H4 (cell line): Measurements from ENCODE around the gene IQCE. TPM values are rescaled to one million over a fixed set of nuclear protein-coding genes. Genes with fewer than 3 reads are reported as not detected.

Experiments
- DNase-seq: peaks from one replicate; pipeline ENCODE4 v3.0.0-alpha.2; 2015; ENCODE audit warnings: low spot score
- total RNA-seq: library from RNA; depleted of rRNA; stranded (reverse); fragments of >200 nt; shearing (Covaris generic); gene quantifications from 2 replicates; pipeline ENCODE4 v1.2.3, GENCODE V29; 2014

The IQCE gene
- total RNA-seq, 1 experiment from 2014 or later: 17.2 TPM

DNA sequence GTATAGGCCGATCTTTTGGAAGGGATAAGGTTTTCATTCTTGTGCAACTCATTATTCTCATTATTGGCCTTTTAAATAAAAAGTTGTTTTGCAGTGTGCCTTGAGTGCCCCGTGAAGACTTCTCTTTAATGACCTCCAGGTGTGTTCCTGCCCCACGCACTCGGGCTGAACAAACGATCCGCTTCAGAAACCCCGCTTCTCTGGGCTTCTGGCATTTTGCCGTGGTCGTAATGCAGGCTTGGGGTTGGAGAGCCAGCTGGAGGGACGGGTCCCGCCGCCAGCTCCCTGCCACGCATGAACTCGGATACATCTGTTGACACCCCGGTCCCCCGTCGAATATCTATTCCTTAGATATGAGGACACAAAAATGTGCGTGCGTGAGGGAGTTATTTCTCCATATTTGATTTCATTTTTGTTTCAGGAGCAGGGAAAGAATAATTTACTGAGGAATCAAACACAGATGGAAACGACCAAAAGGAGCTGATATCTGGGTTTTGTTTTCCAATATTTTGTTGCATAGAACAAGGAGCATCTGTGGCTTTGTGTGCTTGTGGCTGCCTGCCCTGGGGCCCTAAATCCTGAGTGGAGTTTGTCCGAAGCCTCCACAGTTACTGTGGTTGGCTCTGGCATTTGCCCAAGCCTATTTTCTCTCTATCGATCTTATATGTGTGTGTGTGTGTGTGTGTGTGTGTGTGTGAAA is 56.0 kb downstream of the IQCE start:
- no peak for DNase-seq

DNA sequence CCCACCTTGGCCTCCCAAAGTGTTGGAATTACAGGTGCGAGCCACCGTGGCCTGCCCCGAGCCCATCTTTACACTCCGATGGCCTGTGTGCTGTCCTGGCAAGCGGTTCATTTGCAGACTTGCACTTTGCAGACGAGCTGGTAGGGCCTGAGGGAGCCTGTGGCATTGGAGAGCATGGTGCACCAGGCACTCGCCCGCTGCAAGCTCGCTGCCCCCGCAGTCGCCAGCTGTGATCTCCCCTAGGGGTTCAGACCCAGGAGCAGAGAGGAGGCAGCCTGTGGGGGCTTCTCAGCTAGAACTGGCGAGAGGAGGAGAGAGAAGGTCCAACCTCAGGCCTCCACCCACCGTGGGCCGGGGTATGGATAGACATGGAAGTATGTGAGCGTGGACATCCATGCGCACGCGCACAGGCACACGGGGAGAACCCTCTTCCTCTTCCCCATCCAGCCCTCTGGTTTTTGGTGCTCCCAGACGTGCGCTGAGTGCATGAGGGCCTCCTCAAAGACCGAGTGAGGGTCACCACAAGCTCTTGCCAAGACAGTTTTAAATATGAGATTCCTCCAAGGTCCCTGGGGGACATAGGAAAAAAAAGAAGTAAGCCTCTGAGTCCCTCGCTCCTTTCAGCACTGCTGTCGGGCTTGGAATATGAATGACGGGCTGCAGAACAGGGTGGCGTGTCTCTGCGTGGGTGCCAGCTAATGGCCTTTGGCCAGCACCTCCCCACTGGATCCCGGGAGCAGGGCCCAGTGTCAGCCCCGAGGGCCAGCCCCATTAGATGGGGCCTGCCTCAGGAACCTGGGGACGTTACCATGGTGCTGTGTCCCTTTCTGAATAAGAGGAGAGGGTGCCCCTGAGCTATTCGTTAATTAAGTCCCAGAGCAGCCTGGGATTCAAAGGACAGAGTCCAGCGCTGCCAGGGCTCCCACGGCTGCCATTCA is 57.9 kb downstream of the IQCE start:
- DNase-seq: no peak

DNA sequence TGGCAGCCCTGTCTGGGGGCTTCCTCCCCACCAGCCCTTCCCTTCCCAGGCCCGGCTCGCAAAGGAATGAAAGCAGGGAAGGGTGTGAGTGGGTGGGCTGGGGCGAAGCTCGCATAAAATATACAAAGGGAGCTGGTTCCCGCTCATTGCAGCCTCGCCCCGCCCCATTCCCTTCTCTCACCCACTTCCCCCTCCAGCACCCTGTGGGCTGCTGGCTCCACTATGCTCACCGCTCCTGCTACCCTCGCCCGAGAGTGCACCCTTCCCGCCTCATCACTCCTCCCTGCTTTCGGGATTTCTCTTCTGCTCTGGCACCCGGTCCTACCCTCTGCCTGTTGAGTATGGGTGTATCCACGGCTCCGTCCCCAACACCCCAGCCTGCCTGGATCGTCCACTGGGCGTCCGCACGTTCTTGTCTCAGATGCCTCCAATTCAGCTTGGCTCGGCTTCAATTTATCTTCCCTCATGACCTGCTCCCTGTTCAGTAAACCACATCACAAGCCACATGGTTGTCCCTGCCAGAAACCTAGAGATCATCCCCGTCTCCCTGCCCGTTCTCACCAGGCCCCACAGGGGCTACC is 58.6 kb downstream of the IQCE start:
- no peak for DNase-seq

DNA sequence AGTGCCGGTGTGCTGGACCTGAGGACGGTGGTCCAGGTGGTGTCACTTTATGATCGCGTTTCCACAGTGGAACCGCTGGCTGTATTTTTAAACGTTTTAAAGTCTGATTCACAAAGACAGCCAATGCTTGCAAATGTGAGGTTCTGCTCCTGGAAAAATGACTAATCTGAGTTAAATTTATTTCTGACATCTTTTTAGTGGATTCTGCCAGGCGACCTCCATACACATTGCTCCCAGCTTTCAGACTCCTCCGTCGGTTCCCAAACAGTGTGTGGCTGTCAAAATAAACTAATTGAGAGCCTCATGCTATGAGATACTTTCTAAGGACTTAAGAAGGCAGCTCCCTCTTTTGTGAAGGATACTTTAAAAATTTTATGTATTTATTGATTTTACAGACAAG is 60.3 kb downstream of the IQCE start:
- DNase-seq: no peak

DNA sequence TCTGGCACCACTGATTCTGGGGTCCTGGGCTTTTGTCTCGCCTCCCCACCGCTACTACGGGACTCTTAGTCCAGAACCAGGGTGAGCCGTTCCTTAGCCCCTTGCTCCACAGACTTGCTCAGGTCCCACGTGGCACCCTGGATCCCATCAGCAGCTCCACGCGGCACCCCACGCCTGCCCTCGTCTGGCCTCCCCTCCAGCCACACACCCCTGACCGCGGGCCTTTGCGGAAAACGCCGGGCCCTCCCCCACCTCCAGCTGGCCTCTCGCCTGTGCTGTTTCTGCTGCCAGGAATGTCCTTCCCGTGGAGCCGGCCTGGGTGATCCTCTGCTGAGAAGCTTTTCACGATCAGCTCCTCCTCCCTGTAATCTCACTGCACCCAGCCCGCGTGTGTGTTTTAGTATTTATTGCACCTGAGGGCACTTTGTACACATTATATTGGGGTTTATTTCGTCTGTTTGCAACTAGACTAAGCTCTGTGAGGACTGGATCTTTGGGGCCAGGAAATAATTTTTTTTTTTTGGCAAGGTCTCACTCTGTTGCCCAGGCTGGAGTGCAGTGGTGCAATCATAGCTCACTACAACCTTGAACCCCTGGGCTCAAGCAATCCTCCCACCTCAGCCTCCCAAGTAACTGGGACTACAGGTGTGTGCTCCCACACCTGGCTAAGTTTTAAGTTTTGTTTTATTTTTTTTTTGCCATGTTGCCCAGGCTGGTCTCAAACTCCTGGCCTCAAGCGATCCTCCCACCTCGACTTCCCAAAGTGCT is 62.5 kb downstream of the IQCE start:
- no peak for DNase-seq

DNA sequence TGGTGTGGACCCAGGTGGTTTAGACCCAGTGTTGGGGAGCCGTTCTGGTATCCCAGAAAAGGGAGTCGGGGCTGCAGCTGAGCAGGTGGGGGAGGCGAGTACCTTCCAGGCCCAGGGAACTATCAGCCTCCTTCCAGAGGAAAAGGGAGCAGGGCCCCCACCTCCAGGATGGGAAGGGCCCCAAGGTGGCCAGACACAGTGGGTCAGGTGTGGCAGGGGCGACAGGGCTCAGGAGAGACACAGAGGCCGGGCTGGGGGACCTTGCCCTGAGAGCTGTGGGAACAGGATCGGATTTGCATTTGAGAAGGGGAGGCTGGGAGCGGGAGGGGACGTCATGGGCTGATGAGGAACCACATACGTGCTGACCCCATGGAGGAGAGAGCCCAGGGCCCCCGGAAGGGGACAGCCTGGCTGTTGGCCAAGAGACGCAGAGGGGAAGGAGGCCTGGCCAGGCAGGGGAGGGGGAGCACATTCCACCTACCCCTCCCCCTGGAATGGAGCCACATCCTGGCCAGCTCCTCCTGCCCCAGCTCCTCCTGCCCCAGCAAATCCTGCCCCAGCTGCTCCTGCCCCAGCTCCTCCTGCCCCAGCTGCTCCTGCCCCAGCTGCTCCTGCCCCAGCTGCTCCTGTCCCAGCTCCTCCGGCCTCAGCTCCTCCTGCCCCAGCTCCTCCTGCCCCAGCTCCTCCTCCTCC is 63.3 kb downstream of the IQCE start:
- no peak for DNase-seq

DNA sequence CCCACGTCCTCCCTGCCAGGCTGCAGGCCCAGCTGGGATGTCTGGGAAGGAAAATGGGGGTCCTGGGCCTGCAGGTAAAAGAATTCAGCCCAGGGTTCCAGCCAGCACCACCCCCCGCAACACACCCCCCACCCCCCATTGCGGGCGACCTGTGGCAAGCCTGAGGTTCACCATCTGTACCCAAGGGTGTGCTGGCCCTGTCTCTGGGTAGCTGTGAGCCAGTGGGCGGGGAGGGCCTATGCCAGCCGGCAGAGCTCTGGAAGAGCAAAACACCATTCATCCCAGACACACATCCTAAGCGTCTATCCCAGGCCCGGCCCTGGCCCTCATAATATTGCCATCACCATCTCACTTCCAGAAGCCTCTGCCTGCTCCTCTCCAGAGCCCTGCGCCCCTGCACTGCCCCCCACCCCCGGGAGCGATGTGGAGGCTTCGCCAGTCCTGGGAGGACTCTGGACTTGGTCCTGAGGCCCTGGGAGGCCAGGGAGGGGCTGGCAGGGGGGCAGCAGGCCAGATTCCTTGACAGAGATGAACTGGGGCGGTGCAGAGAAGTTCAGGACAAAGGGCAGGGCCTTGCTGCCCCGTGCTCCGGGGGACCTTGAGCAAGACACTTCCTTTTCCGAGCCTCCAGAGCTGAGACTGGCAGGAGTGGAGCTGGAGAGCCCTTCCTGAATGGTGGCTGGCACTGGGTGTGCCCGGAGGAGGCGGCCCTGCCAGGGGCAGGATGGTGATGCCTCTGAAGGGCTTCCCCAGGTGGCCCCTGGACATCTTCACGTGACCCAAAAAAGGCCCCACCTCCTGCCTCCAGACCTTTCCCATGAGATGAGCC is 64.3 kb downstream of the IQCE start:
- no peak for DNase-seq

DNA sequence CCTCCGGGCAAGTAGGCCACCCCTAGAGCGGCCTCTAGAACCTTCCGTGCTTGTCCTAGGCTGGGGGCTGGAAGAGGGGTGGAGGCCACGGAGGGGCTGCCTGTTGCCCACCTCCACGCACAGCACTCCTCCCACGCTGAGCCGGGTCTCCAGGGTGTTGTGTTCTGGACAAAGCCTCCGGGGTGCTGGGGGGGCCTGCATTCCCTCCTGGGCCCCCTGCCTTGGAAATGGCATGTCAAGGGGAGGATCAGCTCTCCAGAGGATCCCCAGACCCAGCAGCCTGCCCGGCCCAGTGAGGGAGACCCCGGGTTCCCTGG is 64.9 kb downstream of the IQCE start:
- no peak for DNase-seq

DNA sequence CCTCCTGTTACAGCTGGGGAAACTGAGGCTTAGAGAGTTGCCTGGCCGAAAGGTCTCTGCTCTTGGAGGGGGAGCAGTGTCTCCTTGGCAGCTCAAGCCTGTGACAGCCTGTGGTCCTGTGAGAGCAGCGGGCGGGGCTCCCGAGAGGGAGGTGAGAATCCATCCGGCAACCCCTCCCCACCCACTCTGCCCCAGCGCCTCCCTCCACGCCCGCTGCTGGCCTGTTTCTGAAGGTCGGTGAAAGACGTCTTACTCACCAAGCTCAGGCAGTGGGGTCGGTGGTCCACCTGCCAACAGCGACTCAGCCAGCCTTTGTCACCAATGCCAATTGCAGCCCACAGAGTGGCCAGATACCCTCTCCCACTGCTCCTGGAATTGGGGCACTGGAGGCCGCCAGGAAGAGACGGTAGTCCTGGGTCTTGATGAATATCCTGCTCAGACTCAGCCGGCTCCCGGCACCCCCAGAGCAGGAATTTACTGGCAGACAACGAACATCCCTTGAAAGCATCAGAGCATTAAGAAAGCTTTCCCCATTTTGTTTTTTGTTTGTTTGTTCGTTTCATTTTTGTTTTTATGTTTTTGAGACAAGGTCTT is 65.6 kb downstream of the IQCE start:
- DNase-seq: no peak

DNA sequence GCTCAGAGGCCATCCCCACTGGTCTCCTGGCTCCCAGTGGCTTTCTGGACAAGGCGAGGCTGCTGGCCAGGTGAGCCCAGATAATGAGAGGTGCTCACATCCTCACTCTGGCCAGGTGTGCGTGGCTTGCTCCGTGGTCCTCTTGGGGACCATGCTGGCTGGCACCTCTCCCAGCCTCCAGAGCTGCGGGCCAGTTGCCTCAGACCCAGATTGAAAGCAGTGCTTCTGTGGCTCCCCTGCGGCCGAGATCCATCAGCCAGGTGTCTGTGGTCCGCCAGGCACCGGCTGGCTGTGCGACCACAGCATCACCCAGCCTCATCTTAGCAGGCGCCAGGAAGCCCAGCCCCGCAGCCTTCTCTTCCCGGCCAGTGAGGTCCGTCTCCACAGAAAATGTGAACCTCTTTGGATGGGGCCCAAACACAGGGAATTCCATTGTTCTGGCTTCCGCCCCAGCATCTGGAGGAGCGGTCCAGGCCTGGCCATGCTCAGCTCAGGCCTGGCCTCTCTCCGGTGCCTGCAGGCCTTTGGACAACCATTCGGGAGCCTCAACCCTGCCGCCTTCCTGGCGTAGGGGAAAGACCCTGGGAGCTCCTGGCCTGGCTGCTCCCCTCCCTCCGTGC is 67.8 kb downstream of the IQCE start:
- DNase-seq: no peak

DNA sequence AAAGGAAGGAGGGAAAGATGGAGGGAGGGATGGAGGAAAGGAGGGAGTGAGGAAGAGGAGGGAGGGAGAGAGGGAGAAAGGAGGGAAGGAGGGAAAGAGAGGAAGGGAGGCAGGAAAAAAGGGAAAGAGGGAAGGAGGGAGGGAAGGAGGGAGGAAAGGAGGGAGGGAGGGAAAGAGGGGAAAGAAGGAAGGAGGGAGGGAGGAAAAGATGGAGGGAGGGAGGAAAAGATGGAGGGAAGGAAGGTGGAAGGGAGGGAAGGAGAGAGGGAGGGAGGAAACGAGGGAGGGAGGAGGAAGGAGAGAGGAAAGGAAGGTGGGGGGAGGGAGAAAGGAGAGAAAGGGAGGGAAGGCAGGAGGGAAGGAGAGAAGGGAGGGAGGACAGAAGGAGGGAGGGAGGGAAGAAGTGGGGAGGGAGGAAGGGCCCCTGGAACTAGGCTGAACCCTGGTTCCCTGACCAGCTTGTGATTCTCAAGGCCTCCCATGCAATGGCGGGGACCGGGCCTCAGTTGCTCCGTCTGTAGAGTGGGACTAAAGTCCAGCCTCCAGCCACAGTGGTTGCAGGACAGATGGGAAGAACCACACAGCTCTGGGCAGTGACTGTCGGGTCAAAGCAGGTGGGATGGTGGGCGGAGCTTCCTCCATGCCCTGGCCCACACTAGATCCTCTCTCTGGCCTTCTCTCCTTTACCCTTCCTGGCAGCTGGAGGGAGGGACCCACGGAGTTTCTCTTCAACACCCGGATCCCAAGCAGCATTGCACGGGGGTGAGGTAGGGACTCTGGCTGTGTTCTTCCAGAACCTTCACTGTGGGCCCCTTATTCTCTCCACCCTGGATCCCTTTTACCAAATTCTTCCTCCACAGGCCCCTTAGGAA is 68.7 kb downstream of the IQCE start:
- DNase-seq: no peak

DNA sequence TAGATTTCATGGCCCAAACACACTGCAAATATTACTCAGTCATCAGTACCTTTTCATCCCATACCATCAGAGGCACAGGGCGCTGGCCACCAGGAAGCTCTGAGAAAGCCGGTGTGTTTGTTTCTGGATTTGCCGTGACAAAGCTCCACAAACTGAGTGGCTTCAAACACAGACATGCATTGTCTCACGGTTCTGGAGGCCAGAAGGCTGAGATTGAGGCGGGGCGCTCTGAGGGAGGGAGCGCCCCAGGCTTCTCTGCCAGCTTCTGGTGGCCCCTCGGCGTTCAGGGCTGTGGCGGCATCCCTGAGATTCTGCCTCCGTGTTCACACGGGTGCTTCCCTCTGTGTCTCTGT is 69.3 kb downstream of the IQCE start:
- DNase-seq: no peak

DNA sequence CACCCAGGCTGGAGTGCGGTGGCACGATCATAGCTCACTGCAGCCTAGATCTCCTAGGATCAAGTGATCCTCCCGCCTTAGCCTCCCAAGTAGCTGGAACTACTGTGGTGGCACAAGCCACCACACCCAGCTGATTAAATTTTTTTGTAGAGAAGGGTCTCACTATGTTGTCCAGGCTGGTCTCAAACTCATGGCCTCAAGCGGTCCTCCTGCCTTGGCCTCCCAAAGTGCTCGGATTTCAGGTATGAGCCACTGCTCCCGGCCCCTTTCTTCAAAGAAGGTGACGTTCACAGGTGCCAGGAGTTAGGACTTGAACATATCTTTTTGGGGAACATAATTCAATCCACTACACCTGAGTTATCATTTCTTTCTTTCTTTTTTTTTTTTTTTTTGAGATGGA is 70.1 kb downstream of the IQCE start:
- no peak for DNase-seq

DNA sequence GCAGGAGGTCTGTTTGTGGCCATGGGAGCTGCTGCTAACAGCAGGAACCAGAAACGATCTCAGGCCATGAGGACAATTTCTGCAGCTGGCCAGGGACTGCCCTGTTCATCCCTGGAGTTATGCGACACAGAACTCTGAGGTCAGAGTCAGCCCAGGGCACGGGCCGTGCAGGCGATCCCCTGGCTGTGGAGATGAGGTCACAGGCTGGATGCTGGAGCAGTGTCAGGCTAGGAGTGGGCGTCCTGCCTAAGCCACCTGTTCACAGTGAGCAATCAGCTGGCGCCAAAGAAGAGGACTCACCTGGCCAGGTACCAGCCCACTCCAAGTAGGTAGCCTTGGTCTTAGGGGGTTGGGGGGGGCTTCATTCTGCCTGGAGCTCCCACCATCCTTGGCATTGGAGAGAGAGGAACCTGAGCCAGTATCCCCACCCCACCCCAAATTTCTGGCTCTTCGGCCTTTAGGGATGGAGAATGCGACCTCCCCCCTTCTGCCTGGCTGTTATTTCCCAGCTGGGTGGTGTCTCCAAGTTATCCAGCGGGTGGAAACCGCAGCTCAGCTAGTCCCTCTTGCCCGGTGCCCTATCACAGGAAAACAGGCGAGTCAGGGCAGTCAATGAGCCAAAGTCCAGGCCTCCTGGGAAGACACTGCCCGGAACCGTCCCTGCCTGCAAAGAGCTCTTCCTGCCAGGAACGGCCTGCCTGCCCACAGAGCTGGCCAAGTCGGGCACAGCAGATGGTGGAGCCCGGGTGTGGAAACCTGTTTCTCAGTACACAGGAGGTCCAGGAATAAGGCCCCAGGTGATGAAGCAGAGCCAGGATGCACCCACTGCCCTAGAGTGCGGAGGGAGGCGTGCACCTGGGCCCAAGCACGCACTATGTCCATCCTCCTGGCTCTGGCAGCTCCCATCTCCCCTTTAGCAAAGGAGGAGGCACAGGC is 71.2 kb downstream of the IQCE start:
- DNase-seq: no peak

DNA sequence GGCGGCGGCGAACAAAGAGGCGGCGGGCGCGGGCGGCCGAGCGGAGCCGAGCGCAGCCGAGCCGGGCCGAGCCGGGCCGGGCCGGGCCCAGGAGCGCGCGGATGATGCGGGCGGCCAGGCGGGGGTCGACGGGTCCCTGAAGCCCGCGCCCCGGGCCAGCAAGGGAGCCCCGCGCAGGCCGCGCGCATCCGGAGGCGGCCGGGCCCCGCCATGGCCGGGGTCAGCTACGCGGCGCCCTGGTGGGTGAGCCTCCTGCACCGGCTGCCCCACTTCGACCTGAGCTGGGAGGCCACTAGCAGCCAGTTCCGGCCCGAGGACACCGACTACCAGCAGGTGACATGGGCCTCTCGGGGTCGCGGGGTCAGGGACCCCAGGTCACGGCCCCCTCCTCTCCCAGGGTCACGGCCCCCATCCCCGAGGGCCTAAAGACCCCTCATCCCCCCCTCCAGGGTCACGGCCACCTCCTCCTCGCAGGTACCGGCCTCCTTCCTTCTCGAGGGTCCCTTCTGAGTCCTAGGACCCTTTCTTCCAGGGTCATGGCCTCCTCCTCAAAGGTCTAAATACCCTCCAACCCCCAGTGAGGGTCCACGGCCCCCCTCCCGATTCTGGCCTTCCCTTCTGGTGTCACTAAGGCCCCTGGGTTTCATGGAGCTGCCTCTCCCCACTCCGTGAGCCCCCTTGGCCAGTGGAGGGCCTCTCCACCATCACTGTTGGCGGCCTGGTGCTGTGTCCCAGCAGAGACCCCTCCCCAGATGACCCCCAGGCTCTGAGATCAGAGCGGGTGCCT is 73.4 kb downstream of the IQCE start, which contains the start of gene TTYH3:
TSS of gene TTYH3 (plus strand) at position 41 of the 787 bp plus-strand sequence. CDS start at position 211, 170 bp downstream.
- DNase-seq: no peak

DNA sequence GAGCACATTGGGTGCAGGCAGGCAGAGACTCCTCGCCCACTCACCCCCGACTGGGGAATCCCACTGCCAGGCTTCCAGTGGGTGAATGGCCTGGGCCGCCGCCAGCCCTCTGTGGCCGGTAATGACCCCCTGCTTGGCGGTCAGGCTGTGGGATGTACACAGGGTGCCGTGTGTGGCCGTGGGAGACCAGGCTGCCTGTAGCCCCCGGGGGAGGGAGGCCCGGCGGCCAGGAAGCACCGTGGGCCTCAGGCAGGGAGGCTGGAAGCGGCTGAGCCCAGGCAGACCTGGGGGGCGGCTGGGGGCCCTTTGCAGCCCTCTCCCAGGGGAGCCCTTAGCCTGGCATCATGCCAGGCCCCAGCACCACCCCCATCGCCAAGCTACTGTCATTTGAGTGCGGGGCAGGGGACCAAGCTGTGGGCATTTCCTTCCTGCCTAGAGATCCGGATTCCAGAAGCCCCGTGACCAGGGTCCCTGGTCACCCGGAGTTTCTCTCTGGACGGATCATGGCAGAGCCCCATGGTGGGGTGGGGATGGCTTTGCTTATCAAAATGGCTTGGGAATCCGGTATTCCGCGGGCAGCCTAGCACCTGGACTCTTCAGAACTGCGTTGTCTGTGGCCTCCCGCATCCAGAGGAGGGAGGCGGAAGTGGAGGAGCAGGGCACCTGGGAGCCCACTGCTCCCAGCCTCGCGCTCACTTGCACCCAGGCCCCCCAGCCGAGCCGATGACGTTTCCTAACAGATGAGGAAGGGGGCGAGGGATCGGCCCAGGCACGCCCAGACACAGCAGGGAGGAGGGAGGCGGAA is 74.2 kb downstream of the IQCE start:
- DNase-seq: peak; percentile 87
